ENCODE measurements around the gene MROH9.

MROH9 gene

GRCh38 chr1:170978371-170978910 is 43.1 kb downstream of the MROH9 start:
- no peak overlapping the region for H3K4me3 ChIP-seq (ENCODE audit: low read depth, low read length)
- TF ChIP-seq MAX (IDR thresholded peaks at IDR 0.05; ENCODE audit: low read depth, low read length) (no peak), CTCF (IDR thresholded peaks at IDR 0.05; ENCODE audit: low read depth, low read length) (no peak), MYC (IDR thresholded peaks at IDR 0.05; ENCODE audit: low read depth, low read length) (no peak), POLR2A (IDR thresholded peaks at IDR 0.05; ENCODE audit: extremely low read depth, insufficient read length) (no peak)
- DNase-seq (ENCODE audit: low read depth): no peak

GRCh38 chr1:170985406-170985805 is 50.1 kb downstream of the MROH9 start:
- H3K4me3 ChIP-seq (ENCODE audit: low read depth, low read length): no peak overlapping the region
- TF ChIP-seq CTCF (IDR thresholded peaks at IDR 0.05; ENCODE audit: low read depth, low read length): no peak
- TF ChIP-seq POLR2A (IDR thresholded peaks at IDR 0.05; ENCODE audit: extremely low read depth, insufficient read length): no peak
- no peak for DNase-seq (ENCODE audit: low read depth)

- H3K4me3 ChIP-seq (ENCODE audit: low read depth, low read length): no peak overlapping the region
- TF ChIP-seq POLR2A (IDR thresholded peaks at IDR 0.05; ENCODE audit: extremely low read depth, insufficient read length): no peak
- no peak for TF ChIP-seq MAX (IDR thresholded peaks at IDR 0.05; ENCODE audit: low read depth, low read length)
- no peak for TF ChIP-seq CTCF (IDR thresholded peaks at IDR 0.05; ENCODE audit: low read depth, low read length)
- TF ChIP-seq MYC (IDR thresholded peaks at IDR 0.05; ENCODE audit: low read depth, low read length): no peak
- no peak for DNase-seq (ENCODE audit: low read depth)
Measured at GRCh38 chr1:170986901-170987300, 51.6 kb downstream of the MROH9 start.

- TF ChIP-seq POLR2A (IDR thresholded peaks at IDR 0.05; ENCODE audit: extremely low read depth, insufficient read length) (no peak), CTCF (IDR thresholded peaks at IDR 0.05; ENCODE audit: low read depth, low read length) (no peak), MYC (IDR thresholded peaks at IDR 0.05; ENCODE audit: low read depth, low read length) (no peak), MAX (IDR thresholded peaks at IDR 0.05; ENCODE audit: low read depth, low read length) (no peak)
- DNase-seq (ENCODE audit: low read depth): no peak
- no peak overlapping the region for H3K4me3 ChIP-seq (ENCODE audit: low read depth, low read length)
Measured at GRCh38 chr1:170987424-170987823, 52.1 kb downstream of the MROH9 start.

- no peak overlapping the region for H3K4me3 ChIP-seq (ENCODE audit: low read depth, low read length)
- DNase-seq (ENCODE audit: low read depth): no peak
- TF ChIP-seq MYC (IDR thresholded peaks at IDR 0.05; ENCODE audit: low read depth, low read length): no peak
- TF ChIP-seq CTCF (IDR thresholded peaks at IDR 0.05; ENCODE audit: low read depth, low read length): no peak
- no peak for TF ChIP-seq POLR2A (IDR thresholded peaks at IDR 0.05; ENCODE audit: extremely low read depth, insufficient read length)
- TF ChIP-seq MAX (IDR thresholded peaks at IDR 0.05; ENCODE audit: low read depth, low read length): no peak
Measured at GRCh38 chr1:170993151-170993550, 57.8 kb downstream of the MROH9 start.

- H3K4me3 ChIP-seq (ENCODE audit: low read depth, low read length): no peak overlapping the region
- TF ChIP-seq MYC (IDR thresholded peaks at IDR 0.05; ENCODE audit: low read depth, low read length) (no peak), MAX (IDR thresholded peaks at IDR 0.05; ENCODE audit: low read depth, low read length) (no peak), CTCF (IDR thresholded peaks at IDR 0.05; ENCODE audit: low read depth, low read length) (no peak), POLR2A (IDR thresholded peaks at IDR 0.05; ENCODE audit: extremely low read depth, insufficient read length) (no peak)
- DNase-seq (ENCODE audit: low read depth): no peak
Measured at GRCh38 chr1:170993717-170994116, 58.4 kb downstream of the MROH9 start.
